Suppressor macrophage treated with lipopolysaccharide for 1 hour (primary cell): ENCODE measurements around the gene MYO19.
"Not testable (repeated sequence)": the region's sequence is repeated elsewhere in the genome, so short reads cannot be mapped to it uniquely, and the experiment has no call there.

Source experiments
- DNase-seq, 3 donors: peaks; one replicate each; pipeline ENCODE4 v3.0.0-alpha.2; 2020 to 2022

The MYO19 gene

DNA sequence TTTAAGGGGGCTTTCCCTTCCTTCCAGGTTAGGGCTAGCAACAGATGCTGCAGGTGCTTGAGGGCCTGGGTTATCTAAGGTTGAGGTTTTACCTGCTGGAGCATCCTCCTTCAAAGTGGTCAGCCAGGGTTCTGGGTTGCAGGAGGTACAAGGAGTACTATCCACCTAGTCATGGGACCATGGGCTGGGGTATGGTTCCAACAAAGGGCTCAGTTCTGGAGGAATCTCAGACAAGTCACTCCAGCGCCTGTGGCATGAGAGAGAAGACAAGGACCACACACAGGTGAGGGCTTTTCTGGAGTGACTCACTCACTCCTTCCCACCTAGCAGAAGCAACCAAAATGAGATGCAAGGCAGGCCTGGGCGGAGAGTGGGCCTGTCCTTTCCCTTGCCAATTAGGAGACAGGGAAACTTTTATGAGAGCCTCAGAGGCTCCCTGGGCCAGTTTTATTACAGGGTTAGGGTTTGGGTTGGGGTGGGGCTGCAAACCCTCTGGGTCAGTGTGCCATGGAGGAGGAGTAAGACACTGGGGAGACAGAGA, 2.2 kb downstream of the MYO19 start:
- DNase-seq = no peak

DNA sequence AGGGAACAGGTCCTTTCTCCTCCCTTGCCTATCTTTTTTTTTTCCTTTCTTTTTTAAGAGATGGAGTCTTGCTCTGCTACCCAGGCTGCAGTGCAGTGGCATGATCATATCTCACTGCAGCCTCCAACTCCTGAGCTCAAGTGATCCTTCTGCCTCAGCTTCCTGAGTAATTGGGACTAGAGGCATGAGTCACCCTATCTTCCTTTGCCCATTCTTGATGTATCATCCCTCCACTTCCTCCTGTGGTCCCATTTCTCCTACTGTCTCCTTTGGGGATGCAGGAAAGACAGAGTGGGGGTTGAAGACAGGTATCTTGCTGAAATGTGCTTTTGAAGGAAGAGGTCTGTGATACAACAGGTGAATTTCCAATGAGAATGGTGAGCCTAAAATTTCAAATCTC, 5.5 kb downstream of the MYO19 start:
- peak; percentile 35 to 52 (median 50) for DNase-seq

DNA sequence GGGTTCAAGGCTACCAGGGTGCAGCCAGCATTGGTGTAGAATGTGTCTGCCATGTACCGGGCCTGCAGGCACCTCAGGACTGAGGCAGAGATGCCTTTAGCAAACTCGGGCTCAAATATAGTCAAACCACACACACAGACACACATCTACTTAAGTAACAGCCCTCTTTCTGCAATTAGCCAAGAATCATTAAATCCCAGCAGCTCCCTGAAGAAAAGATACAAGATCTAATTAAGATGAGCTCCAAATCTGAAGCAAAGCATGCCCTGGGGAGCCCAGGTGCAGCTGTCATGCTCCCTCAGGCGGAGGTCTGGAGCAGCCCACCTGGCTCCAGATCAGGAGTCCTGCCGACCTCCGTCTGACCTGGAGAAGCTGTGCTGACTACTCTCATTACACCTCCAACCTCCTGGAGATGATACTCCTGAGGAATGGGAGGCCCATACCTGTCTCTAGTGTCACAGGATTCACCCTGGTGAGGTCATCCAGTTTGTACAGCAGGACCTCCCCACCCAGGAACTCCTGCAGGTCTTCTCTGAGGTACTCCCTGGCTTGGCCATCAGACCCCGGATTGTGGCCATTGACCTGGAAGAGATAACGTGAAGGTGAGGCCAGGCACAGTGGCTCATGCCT, 6.9 kb downstream of the MYO19 start:
- DNase-seq = no peak

DNA sequence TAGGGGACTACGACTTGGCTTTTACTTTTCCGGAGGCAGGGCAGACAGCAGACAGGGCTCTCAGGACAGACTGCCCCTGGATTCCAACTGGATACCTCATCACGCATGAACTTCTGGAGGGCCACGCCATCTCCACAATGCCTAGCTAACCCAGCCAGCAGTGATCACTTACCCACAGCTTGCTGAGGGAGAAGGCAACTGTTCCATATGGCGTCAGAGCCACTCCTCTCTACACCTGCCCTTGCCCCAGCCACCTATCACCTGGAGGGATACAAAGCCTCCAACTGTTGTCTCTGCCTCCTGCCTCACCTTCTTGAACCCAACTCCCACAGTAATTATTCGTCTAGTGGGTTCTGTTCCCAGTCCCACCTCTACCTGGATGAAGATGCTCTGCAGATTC, 8.8 kb downstream of the MYO19 start:
- no peak for DNase-seq

DNA sequence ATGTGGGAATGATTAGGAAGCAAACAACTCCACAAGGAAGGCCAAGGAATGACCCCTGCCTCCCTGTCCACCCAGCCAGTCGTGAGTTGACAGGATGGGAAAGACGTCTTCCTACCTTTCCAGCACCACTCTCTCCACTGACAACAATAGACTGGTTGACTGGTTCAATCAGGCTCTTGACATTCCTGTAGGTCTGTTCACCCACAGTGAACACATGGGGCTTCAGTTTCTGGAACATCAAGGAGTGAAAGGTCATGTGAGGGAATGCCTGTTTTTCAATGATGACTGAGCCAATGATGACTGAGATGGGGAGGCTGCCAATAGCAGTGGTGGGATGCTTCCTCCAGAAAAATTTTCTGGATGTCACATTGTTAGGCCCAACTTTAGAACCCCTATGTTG, 9.6 kb downstream of the MYO19 start:
- DNase-seq = no peak

DNA sequence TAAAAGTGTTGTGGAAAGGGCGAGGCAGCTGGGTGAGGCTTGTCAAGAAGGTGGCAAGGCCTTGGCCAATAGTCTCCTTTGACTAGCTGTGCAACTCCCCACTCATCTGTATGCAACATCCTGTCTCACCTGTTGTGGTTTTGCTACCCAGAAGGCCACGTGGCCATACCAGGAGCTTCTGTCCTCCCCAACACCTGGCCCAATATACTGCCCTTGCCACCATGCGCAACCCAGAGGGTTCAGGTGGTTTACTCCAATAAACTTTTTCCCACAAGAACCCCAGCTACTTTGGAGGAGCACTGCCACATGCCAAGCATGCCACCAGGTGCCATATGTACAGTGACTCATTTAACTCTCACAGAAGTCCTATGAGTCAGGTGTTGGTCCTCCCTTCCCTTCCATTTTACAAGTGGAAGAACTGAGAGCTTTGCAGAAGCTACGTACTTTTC, 10.2 kb downstream of the MYO19 start:
- DNase-seq = no peak

DNA sequence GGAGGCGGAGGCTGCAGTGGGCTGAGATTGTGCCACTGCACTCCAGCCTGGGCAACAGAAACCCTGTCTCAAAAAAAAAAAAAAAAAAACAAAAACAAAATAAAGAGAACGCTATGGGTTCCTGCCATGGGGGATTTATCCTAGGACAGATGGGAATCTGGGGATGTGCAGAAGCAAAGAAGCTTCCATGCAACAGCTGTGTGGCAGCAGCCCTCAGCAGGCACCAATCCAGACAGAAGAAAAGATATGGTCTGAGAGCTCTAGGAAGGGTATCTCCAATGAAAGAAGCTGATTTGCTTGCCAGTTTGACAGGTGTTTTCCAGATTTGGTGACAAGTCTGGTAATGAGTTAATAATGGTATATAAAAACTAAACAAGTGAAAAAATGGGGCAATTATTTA, 11.6 kb downstream of the MYO19 start:
- no peak for DNase-seq

DNA sequence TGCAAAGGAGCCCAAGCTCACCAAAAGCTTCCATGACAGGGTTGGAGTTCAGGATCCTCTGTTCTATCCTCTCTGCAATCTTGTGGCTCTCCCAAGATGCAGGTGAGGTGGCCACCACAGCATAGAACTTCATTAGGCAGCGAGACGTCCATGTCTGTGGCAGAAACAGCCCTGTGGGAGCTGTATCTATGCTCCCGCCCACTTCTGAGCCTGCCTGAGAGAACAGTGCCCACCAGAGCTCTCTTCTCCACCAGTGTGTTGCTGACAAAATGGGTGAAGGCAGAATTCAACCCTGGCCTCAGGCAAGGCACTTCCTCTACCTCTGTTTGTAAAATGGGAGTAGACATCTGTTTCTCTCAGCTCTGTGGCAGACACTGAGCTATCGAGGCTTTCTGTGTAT, 18.8 kb downstream of the MYO19 start:
- DNase-seq = no peak

DNA sequence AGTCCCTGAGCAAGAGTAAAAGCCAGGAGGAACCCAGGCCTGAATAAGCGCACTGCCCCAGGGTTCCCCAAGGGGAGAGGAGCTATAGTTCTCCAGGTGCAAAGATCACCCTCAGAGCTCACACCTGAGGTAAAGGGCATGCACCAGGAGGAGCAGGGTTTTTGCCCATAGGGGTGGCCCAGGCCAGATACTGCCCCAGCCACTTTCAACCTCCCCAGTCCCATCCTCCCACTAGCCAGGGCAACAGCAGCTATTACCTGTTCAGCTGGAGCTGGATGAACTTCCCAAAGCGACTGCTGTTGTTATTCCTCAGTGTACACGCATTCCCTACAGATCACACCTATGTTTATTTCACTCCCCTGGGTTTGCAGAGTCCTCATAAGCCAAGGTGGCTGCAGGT, 19.8 kb downstream of the MYO19 start:
- no peak for DNase-seq

DNA sequence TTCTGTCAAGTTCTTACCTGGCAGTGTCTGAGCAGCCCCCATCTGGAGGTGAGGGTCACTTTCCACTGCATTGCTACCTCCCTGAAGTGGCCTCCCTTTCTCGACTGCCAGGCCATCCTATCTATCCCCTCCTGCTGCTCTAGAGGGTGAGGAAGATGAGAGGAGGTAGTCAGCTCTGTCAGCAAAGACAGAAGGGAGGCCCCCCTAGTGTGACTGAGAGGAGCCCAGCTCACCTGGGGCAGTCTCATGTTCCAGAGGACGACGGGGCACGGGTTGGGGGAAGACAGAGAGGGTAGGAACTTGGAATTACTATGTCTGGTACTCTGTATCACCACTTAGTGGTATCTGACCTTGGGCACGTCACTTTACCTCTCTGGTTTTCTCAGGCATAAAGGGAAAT, 22.0 kb downstream of the MYO19 start:
- DNase-seq = no peak

DNA sequence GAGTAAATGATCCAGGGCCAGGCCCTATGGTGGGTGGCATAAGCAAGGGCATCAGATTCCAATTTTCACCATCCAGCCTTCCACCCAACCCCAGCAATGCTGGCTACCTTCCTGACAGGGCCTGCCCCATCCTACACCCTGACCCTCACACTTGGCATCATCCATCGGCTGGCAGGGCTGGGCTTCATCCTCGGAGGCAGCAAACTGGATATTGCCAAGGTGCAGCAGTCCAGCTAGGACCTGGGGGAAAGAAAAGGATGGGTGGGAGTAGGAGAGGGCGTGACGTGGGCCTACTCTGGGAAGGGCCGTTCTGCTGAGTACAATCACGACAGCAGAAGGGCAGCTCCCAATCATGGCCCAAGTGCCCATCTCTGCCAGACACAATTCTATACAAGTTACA, 23.5 kb downstream of the MYO19 start:
- DNase-seq = no peak

DNA sequence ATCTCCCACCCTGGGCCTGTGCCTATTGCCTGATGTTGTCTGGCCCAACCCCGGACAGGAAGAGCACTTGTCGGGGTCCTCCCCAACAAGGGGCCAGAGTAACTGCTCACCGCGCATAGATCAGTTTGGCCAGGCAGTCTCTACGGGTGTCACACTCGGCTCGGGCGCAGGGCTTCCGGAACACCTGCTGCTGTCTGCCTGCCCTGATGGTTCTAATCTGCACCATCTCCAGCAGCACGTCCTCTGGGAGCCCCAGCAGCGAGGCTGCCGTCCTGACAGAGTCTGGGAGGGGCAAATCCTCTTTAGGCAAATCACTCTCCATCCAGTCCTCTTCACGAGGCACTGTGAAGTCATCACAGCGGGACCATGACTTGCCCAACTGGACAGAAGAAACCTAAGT, 24.0 kb downstream of the MYO19 start:
- no peak for DNase-seq

DNA sequence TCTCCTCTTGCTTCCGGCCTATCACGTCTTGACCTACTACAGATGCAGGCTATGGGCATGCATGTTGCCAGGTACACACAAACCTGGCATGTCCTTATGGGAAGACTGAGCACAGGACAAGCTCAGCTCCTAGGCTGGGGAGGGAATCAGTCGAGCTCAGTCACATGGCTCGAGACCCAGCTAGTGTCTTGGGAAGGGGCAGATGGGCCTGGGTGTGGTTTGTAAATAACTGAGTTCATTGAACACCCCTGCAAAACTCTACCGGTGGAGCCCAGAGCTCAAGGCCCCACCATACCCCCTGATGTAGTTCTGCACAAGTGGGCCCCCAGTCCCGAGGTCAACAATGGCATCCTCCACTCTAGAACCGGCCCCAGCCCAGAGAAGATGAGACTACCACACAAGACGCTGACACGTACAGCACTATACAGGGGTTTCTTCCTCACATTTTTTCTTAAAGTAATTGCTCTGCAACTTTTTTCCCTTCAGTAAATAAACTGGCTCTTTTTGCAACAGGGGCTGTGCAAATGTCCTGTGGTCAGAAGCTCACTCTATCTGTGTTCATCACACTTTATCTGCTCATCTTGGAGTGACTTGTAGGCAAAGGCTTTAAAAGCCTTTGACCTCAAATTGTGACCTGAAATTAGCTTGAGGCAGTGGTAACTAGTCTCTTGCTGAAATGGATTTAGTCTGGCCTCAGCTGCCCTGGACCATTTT, 25.2 kb downstream of the MYO19 start:
- DNase-seq = no peak

DNA sequence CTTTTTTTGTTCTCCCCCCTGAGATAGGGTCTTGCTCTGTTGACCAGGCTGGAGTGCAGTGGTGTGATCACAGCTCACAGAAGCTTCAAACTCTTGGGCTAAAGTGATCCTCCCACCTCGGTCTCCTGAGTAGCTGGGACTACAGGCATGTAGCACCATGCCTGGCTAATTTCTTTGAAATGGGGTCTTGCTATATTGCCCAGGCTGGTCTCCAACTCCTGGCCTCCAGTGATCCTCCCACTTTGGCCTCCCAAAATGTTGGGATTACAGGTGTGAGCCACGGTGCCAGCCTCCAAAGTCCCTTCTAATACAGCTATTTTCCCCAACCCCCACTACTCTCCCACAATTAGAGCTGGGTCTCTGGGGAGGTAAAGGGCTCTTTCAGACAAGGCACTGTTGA, 26.2 kb downstream of the MYO19 start:
- DNase-seq = not testable (repeated sequence)

DNA sequence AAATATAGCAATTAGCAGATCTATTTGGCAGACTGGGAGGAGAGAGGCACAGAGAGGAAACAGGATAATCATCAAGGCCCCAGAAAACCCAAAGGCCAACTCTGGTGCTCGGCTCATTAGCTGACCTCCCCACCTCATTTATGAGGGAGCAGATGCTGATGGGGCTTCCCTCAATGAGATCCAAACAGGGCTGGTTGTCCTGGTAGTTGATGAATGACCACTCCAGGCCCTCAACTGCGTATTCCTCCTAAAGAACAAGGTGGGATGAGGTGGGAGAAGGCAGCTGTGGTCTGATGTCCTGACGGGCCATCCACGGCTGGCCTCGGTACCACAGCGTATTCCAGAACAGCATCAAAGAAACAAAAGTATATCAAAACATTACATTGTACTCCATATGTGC, 27.4 kb downstream of the MYO19 start:
- DNase-seq = no peak

DNA sequence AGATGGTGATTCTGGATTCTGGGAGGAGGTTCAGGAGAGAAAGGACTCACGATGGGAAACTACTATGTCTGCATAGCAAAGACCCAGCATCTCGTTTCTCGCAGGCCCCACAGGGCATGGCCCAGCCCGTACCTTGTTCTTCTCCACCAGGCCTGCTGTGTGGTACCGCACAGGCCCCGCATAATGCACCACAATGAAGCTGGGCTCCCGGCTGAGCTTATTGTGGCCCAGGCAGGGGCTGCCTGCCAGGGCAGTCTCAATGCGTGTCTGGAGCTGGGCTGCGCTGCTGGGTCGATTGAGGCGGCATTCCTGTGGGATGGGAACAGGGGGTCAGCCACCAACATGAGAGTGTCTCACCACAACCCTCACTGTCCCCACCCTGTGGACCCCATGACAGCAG, 27.8 kb downstream of the MYO19 start:
- DNase-seq = no peak

DNA sequence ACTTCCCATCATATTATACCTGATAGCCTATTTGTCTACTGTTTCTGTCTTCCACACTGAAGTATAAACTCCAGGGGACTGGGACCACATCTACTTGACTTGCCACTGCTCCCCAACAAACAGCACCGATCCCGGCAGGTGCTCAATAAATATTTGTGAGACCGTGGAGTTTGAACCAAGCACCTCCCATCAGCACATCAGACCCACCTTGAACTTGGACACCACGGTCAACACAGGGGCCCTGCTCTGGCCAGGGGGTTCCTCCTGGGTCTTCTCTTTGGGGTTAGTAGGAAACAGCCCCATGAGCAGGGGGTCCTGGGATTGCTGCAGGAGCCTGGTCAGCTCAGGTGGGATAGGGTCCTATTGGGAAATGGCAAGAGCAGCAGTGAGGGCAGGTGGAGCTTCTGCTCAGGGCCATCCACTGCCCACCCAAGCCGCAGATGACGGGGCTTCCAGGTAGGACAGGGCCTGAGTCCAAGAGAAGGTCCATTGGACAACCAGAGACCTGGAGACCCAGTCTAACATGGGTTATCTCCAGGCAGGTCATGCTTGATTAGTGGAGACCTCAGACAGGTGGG, 28.3 kb downstream of the MYO19 start:
- DNase-seq = no peak

DNA sequence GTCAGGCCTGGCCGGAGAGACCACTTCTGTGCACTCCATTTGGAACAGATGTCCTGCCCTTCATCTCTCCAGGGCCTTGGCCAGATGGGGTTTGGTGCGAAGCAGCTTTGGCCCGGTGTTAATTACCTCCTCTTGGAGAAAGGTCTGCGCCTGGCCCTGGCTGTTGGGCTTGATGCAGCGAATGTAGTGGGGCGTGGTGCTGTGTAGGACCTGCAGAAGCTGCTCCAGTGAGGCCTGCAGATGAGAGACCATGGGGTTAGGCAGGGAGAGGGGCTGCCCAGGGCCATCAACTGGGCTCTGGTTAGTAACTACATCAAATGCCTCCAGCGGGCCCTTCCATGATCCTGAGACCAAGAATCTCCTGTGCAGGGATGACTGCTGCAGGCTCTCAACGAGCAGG, 29.5 kb downstream of the MYO19 start:
- no peak for DNase-seq

DNA sequence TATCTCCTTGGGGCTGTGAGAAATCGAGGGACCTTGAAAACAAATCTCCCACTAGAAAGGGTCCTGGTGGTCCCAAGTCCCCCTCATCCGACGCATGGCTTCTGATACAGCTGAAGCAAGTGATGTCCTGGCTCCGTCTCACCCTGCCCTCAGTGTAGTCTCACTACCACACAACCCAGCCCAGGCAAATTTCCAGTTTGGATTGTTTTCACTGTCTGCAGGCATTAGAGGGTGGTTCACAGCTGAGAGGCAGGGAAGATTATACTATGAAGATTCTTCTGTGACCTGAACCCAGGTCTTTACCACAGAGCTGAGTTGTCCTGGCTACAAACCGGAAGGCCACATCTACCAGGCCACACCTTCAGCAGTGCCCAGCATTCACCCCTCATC, 30.5 kb downstream of the MYO19 start:
- no peak for DNase-seq

DNA sequence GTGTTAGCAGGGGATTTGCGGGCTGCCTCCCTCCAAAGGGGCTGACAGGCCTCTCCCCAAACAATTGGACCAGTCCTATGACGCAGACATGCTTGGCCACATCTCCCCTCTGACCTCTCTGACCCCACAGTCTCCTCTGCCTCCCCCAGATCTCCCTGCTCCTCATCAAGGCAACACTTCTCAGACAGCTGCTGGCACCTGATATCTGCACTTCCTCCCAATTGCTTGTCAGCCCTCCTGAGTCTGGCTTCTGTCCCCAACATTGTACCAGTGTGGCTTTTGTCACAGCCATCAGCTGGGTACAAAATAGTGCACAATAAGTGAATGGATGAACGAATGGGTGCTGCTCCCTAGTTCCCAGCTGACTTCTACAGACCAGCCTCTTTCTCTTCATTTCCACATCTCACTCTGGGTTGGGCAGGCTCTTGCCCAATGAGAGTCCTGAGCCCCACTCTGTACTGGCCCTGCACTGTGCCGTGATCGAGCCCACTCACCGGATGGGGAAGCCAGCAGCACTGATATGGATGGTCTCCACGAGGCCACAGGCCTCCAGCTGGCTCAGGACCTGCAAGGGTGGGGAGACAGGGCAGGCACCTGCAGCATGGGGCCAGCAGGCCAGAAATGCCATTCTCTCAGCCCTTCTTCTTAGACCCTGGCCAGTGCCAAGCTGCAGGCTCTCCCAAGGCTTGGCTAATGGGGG, 31.1 kb downstream of the MYO19 start:
- DNase-seq = no peak

DNA sequence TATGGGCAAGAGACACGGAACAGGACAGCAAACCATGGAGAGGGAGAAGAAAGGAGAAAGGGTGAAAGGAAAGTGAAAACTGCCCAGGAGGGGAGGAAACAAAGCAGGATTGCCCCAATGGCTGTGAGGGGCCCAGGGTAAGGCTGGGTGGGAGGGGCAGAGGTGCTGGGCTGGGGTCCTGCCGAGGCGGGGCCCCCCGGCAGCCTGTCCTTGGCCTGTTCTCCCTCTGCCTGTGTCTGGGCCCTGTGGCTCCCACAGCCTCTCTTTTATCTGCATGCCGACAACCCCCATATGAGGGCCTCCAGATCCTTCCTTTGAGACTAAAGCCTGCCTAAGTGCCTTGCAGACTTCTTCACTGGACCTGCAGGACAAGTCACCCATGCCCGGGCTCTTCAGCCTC, 32.7 kb downstream of the MYO19 start:
- DNase-seq = no peak

DNA sequence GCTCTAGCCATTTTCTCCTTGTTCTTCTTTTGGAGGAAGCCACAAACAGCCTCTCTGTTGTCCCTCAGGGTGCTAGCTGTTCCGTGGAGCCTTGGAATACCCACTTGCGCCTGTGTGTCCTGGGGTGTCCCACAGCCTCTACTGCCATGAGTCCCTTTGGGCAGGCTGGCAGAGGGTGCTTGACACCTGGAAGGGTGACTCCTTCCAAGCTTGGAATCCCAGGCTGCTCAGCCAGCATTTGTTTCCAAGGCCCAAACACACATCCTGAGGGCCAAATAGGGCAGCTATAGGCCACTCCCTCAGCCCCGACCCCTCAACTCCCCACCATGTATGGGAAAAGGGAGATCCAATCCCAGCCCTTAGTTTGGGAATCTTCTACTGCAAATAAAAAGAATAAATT, 33.3 kb downstream of the MYO19 start:
- DNase-seq = no peak

DNA sequence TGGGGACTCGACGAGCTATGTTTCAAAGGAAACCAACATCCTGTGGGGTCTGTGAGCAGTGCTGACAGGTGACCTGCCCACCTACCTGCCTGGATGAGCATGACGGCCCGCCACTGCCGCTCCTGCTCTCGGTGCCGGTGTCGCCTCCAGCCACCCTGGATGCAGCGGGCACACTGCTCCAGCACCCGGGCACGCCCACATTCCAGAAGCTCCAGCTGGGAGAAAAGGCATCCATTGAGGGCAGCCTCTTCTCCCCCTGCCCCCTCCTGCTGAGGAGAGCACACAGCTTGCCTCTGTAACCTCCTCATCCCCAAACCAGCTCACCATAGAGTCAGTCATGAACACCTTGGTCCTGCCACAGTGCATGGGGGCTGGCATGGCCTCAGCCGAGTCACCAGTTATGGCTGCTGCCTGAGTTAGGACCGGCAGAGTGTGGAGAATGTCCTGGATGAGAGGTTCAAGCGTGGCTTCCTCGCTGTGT, 33.9 kb downstream of the MYO19 start:
- no peak for DNase-seq
